ENCODE data around the gene ATF6. TPM values are rescaled to one million over a fixed set of nuclear protein-coding genes. Genes with fewer than 3 reads are reported as not detected.

ATF6 gene
- total RNA-seq, 2 donors from 2014 or later, result 14.4 to 19.8 TPM

DNA sequence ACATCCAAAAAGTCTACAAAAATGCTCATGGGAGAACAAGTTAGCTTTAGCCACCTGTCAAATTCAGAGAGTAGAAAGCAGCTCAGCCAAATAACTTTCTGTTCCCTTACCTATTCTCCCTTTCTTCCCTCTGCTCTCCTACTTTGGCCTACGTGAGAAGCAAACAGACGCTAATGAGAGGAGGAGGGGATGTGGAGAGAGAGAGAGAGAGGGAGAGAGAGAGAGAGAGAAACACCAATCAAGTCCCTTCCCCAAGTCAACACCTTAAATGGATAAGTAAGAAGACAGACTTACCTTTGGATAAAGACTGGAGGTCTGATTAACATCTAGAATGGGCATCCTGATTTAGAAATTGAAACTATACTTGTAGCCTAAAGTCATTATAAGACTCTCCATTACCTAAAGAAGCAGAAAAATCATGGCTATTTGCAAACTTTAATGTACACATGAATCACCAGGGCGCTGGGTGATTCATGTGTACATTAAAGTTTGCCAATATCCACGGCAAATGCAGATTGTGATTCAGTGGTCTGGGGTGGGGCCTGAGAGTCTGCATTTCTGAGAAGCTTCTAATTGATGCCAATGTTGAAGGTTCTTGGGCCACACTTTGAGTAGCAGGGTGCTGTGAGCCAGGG, 29.7 kb upstream of the ATF6 start:
- peaks cover 30% of the 10 kb centered on the region for H3K4me1 Mint-ChIP-seq
- Histone ChIP-seq H3K9ac (ENCODE audit: extremely low read depth, low read length, poor library complexity, severe bottlenecking) (no peak overlapping the region), H3K36me3 (ENCODE audit: control insufficient read depth, insufficient read depth, low read length) (no peaks in the 10 kb centered on the region), H3K4me1 (ENCODE audit: control insufficient read depth, insufficient read depth, low read length) (peaks cover 16% of the 10 kb centered on the region), H3K4me3 (ENCODE audit: low read length) (no peak overlapping the region), H3K27me3 (ENCODE audit: control insufficient read depth, insufficient read depth, low read length, poor library complexity, severe bottlenecking) (peaks cover 16% of the 10 kb centered on the region), H3K27ac (ENCODE audit: low read depth, low read length) (no peak overlapping the region), H3K9me3 (ENCODE audit: control insufficient read depth, low read length) (no peaks in the 10 kb centered on the region)
- no peak overlapping the region for H3K4me3 Mint-ChIP-seq
- WGBS, 2 experiments (ENCODE audit: insufficient coverage in 1 of 2, insufficient read length in 1 of 2), result 45 to 79% methylated on average over 2 to 4 of the region's 4 CpGs
- DNase-seq, result no peak
- TF ChIP-seq, protein P1, sequence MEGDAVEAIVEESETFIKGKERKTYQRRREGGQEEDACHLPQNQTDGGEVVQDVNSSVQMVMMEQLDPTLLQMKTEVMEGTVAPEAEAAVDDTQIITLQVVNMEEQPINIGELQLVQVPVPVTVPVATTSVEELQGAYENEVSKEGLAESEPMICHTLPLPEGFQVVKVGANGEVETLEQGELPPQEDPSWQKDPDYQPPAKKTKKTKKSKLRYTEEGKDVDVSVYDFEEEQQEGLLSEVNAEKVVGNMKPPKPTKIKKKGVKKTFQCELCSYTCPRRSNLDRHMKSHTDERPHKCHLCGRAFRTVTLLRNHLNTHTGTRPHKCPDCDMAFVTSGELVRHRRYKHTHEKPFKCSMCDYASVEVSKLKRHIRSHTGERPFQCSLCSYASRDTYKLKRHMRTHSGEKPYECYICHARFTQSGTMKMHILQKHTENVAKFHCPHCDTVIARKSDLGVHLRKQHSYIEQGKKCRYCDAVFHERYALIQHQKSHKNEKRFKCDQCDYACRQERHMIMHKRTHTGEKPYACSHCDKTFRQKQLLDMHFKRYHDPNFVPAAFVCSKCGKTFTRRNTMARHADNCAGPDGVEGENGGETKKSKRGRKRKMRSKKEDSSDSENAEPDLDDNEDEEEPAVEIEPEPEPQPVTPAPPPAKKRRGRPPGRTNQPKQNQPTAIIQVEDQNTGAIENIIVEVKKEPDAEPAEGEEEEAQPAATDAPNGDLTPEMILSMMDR (conservative IDR thresholded peaks at IDR 0.05), result no peak
- no peaks in the 10 kb centered on the region for H3K36me3 Mint-ChIP-seq (ENCODE audit: low read depth)
- no peak overlapping the region for H3K27ac Mint-ChIP-seq
- H3K9me3 Mint-ChIP-seq, result no peaks in the 10 kb centered on the region
- peaks cover 26% of the 10 kb centered on the region for H3K27me3 Mint-ChIP-seq (ENCODE audit: insufficient read depth)

DNA sequence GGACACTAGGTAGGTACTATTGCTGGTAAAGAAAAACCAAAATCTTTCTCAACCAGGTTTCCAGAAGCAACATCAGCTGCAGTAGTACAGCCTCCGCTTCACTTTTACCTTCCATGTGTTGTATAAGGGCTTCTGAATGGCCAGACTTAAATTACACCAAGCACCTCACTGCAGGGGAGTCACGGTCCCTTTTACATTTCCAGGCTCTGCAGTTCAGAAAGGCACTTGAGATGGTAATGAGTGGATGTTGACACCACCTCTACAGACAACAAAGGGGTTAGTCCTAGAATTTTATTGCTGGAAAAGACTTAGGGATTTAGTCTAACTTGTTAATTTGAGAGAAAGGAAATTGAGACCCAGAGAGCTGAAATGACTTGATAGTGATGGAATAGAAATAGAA, 28.5 kb upstream of the ATF6 start:
- peak; percentile 62 for DNase-seq
- Histone ChIP-seq H3K27me3 (ENCODE audit: control insufficient read depth, insufficient read depth, low read length, poor library complexity, severe bottlenecking) (peaks cover 12% of the 10 kb centered on the region), H3K36me3 (ENCODE audit: control insufficient read depth, insufficient read depth, low read length) (no peaks in the 10 kb centered on the region), H3K27ac (ENCODE audit: low read depth, low read length) (no peak overlapping the region), H3K9me3 (ENCODE audit: control insufficient read depth, low read length) (no peaks in the 10 kb centered on the region), H3K4me3 (ENCODE audit: low read length) (no peak overlapping the region), H3K4me1 (ENCODE audit: control insufficient read depth, insufficient read depth, low read length) (peaks cover 9% of the 10 kb centered on the region), H3K9ac (ENCODE audit: extremely low read depth, low read length, poor library complexity, severe bottlenecking) (no peak overlapping the region)
- Mint-ChIP-seq H3K4me1 (peaks cover 21% of the 10 kb centered on the region), H3K27ac (no peak overlapping the region), H3K4me3 (no peak overlapping the region), H3K36me3 (ENCODE audit: low read depth) (no peaks in the 10 kb centered on the region), H3K9me3 (no peaks in the 10 kb centered on the region), H3K27me3 (ENCODE audit: insufficient read depth) (peaks cover 23% of the 10 kb centered on the region)
- 62% methylated on average over 2 of the region's 2 CpGs; no CpG with 5 or more reads in 1 of the 2 experiments for WGBS, 2 experiments (ENCODE audit: insufficient coverage in 1 of 2, insufficient read length in 1 of 2)
- TF ChIP-seq, protein P1 (conservative IDR thresholded peaks at IDR 0.05), result no peak

DNA sequence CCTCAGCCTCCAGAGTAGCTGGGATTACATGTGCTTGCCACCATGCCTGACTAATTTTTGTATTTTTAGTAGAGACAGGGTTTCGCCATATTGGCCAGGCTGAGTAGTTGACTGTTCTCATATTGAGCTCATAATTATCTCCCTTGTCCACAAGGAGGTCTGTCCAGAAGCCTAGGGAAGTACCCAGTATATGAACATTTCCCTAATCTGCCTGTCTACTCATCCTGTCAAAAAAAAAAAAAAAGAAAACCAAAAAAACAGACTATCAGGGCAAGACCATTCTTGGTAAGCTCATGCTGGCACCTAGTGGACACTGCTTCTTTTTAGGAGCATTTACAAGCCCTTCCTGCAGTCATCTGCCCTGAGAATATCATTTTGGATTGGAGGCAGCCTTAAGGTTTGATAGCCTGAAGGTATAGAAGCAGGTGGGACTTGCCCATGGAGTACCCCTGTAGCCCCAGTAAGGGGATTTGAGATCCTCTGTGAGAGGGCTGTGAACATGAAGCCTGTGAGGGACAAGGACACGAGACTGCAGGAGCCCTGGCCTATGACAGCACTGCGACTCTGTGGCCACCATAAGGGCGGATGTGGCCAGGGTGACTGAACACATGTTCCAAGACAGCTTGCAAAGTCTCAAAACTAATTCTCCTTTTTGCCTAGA, 27.4 kb upstream of the ATF6 start:
- Histone ChIP-seq H3K4me1 (ENCODE audit: control insufficient read depth, insufficient read depth, low read length) (peaks cover 8% of the 10 kb centered on the region), H3K36me3 (ENCODE audit: control insufficient read depth, insufficient read depth, low read length) (no peaks in the 10 kb centered on the region), H3K27ac (ENCODE audit: low read depth, low read length) (no peak overlapping the region), H3K4me3 (ENCODE audit: low read length) (no peak overlapping the region), H3K27me3 (ENCODE audit: control insufficient read depth, insufficient read depth, low read length, poor library complexity, severe bottlenecking) (peaks cover 3% of the 10 kb centered on the region), H3K9ac (ENCODE audit: extremely low read depth, low read length, poor library complexity, severe bottlenecking) (no peak overlapping the region), H3K9me3 (ENCODE audit: control insufficient read depth, low read length) (no peaks in the 10 kb centered on the region)
- Mint-ChIP-seq H3K36me3 (ENCODE audit: low read depth) (no peaks in the 10 kb centered on the region), H3K4me3 (no peak overlapping the region), H3K27ac (no peak overlapping the region), H3K27me3 (ENCODE audit: insufficient read depth) (peaks cover 14% of the 10 kb centered on the region), H3K9me3 (no peaks in the 10 kb centered on the region), H3K4me1 (peaks cover 17% of the 10 kb centered on the region)
- peak; percentile 70 for DNase-seq
- WGBS, 2 experiments (ENCODE audit: insufficient coverage in 1 of 2, insufficient read length in 1 of 2), result 90 to 95% methylated on average over 4 of the region's 4 CpGs
- TF ChIP-seq, protein P1 (conservative IDR thresholded peaks at IDR 0.05), result peak; percentile 74
